WTC11 (cell line): ENCODE measurements around the gene DNAJC6. TPM values are rescaled to one million over a fixed set of nuclear protein-coding genes. Genes with fewer than 3 reads are reported as not detected.

Experiments used
- ATAC-seq: fragments of 200-7000 bp; cut with Tn5 transposase; 2 replicates; pipeline ENCODE4 v1.10.0; 2021; ENCODE audit warnings: mild to moderate bottlenecking, moderate library complexity
- CTCF ChIA-PET: fragments of 300-600 bp; sonication (Branson Sonifier 250); formaldehyde crosslinking; loops from one replicate; lab custom pipeline; 2021; ENCODE audit warnings: antibody characterized with exemption; lab: Charles Lee
- POLR2A ChIA-PET: fragments of 350-600 bp; sonication (Branson Sonifier 250); formaldehyde crosslinking; loops from one replicate; lab custom pipeline; 2021; ENCODE audit warnings: antibody characterized with exemption; lab: Charles Lee
- DNase-seq: peaks from one replicate; pipeline ENCODE4 v3.0.0; 2021; ENCODE audit warnings: low spot score
- H3K27ac Mint-ChIP-seq: 2 replicates; pipeline ENCODE4 v1.8.0; 2021; ENCODE audit warnings: mixed read lengths
- H3K27me3 Mint-ChIP-seq: 2 replicates; pipeline ENCODE4 v1.8.0; 2021; ENCODE audit warnings: low read depth, mild to moderate bottlenecking, moderate library complexity, mixed read lengths
- H3K36me3 Mint-ChIP-seq: 2 replicates; pipeline ENCODE4 v1.8.0; 2021; ENCODE audit warnings: mixed read lengths
- H3K4me1 Mint-ChIP-seq: 2 replicates; pipeline ENCODE4 v1.8.0; 2022; ENCODE audit warnings: mixed read lengths
- H3K4me3 Mint-ChIP-seq: 2 replicates; pipeline ENCODE4 v1.8.0; 2021; ENCODE audit warnings: mild to moderate bottlenecking, moderate library complexity, mixed read lengths
- H3K9me3 Mint-ChIP-seq: 2 replicates; pipeline ENCODE4 v1.8.0; 2021; ENCODE audit warnings: mixed read lengths
- AFF4 ChIP-seq: sonication (generic); formaldehyde crosslinking; IDR thresholded peaks from 2 replicates; pipeline ENCODE4 v1.8.1; 2023; ENCODE audit warnings: mild to moderate bottlenecking, missing genetic modification reagents, borderline replicate concordance
- ATF3 ChIP-seq: sonication (generic); formaldehyde crosslinking; conservative IDR thresholded peaks from 2 replicates; pipeline ENCODE4 v1.8.1; 2022; ENCODE audit warnings: mild to moderate bottlenecking, missing genetic modification reagents
- CREB1 ChIP-seq: sonication (generic); formaldehyde crosslinking; IDR thresholded peaks from 2 replicates; pipeline ENCODE4 v1.8.0; 2023; ENCODE audit warnings: mild to moderate bottlenecking, missing genetic modification reagents
- CREM ChIP-seq: sonication (generic); formaldehyde crosslinking; IDR thresholded peaks from 2 replicates; pipeline ENCODE4 v1.8.1; 2022; ENCODE audit warnings: mild to moderate bottlenecking, missing genetic modification reagents, moderate library complexity
- E2F5 ChIP-seq: sonication (generic); formaldehyde crosslinking; IDR thresholded peaks from 2 replicates; pipeline ENCODE4 v1.8.1; 2022; ENCODE audit warnings: mild to moderate bottlenecking, moderate library complexity, missing genetic modification reagents
- FOXP1 ChIP-seq: sonication (generic); formaldehyde crosslinking; IDR thresholded peaks from 2 replicates; pipeline ENCODE4 v1.8.0; 2022; ENCODE audit warnings: missing genetic modification reagents, mild to moderate bottlenecking, moderate library complexity, borderline replicate concordance
- HMGA2 ChIP-seq: fragments of 250-450 bp; sonication (Bioruptor Pico); IDR thresholded peaks from 2 replicates; pipeline ENCODE4 v1.4.0; 2021; ENCODE audit warnings: mild to moderate bottlenecking, moderate library complexity
- IRF2 ChIP-seq: sonication (generic); formaldehyde crosslinking; IDR thresholded peaks from 2 replicates; pipeline ENCODE4 v1.8.0; 2022; ENCODE audit warnings: low read depth, missing genetic modification reagents, borderline replicate concordance
- JUN ChIP-seq: sonication (generic); formaldehyde crosslinking; IDR thresholded peaks from 2 replicates; pipeline ENCODE4 v1.8.0; 2023; ENCODE audit warnings: mild to moderate bottlenecking, missing genetic modification reagents
- KAT7 ChIP-seq: sonication (generic); formaldehyde crosslinking; IDR thresholded peaks from 2 replicates; pipeline ENCODE4 v1.8.1; 2023; ENCODE audit warnings: missing genetic modification reagents, mild to moderate bottlenecking, borderline replicate concordance
- MXD4 ChIP-seq: fragments of 250-450 bp; sonication (Bioruptor Pico); IDR thresholded peaks from 2 replicates; pipeline ENCODE4 v1.8.0; 2021; ENCODE audit warnings: mild to moderate bottlenecking, moderate library complexity, borderline replicate concordance
- NR3C1 ChIP-seq: sonication (generic); formaldehyde crosslinking; conservative IDR thresholded peaks from 2 replicates; pipeline ENCODE4 v1.8.1; 2023; ENCODE audit warnings: low read depth, mild to moderate bottlenecking, missing genetic modification reagents
- PREB ChIP-seq: sonication (generic); formaldehyde crosslinking; IDR thresholded peaks from 2 replicates; pipeline ENCODE4 v1.8.1; 2022; ENCODE audit warnings: mild to moderate bottlenecking, missing genetic modification reagents, moderate library complexity, borderline replicate concordance
- RELA ChIP-seq: sonication (generic); formaldehyde crosslinking; IDR thresholded peaks from 2 replicates; pipeline ENCODE4 v1.8.1; 2022; ENCODE audit warnings: missing genetic modification reagents, mild to moderate bottlenecking, borderline replicate concordance
- ZBTB21 ChIP-seq: sonication (generic); formaldehyde crosslinking; IDR thresholded peaks from 2 replicates; pipeline ENCODE4 v1.8.1; 2023; ENCODE audit warnings: mild to moderate bottlenecking, missing genetic modification reagents, borderline replicate concordance
- ZMAT4 ChIP-seq: fragments of 250-450 bp; sonication (Bioruptor Pico); IDR thresholded peaks from 2 replicates; pipeline ENCODE4 v1.9.0; 2021; ENCODE audit warnings: mild to moderate bottlenecking
- ZNF121 ChIP-seq: sonication (generic); formaldehyde crosslinking; IDR thresholded peaks from 2 replicates; pipeline ENCODE4 v1.8.0; 2023; ENCODE audit warnings: missing genetic modification reagents
- ZNF219 ChIP-seq: sonication (generic); formaldehyde crosslinking; IDR thresholded peaks from 2 replicates; pipeline ENCODE4 v1.8.0; 2023; ENCODE audit warnings: missing genetic modification reagents, mild to moderate bottlenecking, borderline replicate concordance
- ZNF232 ChIP-seq: sonication (generic); formaldehyde crosslinking; IDR thresholded peaks from 2 replicates; pipeline ENCODE4 v1.8.0; 2022; ENCODE audit warnings: mild to moderate bottlenecking, missing genetic modification reagents
- ZNF281 ChIP-seq: sonication (generic); formaldehyde crosslinking; IDR thresholded peaks from 2 replicates; pipeline ENCODE4 v1.8.0; 2023; ENCODE audit warnings: mild to moderate bottlenecking, missing genetic modification reagents
- ZNF423 ChIP-seq: fragments of 250-450 bp; sonication (Bioruptor Pico); IDR thresholded peaks from 2 replicates; pipeline ENCODE4 v2.1.2; 2022; ENCODE audit warnings: mild to moderate bottlenecking, moderate library complexity
- ZNF671 ChIP-seq: fragments of 250-450 bp; sonication (Bioruptor Pico); IDR thresholded peaks from 2 replicates; pipeline ENCODE4 v1.8.0; 2021; ENCODE audit warnings: mild to moderate bottlenecking
- total RNA-seq: library from RNA; stranded (reverse); gene quantifications from 3 replicates; pipeline ENCODE4 v1.2.3, GENCODE V29; 2021

The DNAJC6 gene
- total RNA-seq, 1 experiment from 2014 or later = 9.1 TPM

- no peaks in the 10 kb centered on the region for H3K36me3 Mint-ChIP-seq
- H3K27ac Mint-ChIP-seq = peak overlapping the region; percentile 59; the same call in 1 of the 2 replicates
- ChIA-PET CTCF (interaction anchor here (1.0 to 3.1 kb wide), 8 partner anchors 12 to 409 kb away, joined by 3 to 28 read pairs (median 4); partner anchors contain the start of gene DNAJC6), POLR2A (interaction anchor here (0.6 to 1.7 kb wide), 3 partner anchors 141 to 1522 kb away, joined by 3 to 5 read pairs (median 4); partner anchors contain the start of genes LEPR and LEPROT)
- H3K27me3 Mint-ChIP-seq = no peaks in the 10 kb centered on the region; the same call in none of the 2 replicates
- H3K9me3 Mint-ChIP-seq = no peaks in the 10 kb centered on the region
- H3K4me1 Mint-ChIP-seq = peaks cover 65% of the 10 kb centered on the region
- no peak for TF ChIP-seq IRF2 (CRISPR knock-in tag)
- TF ChIP-seq ZNF281 = peak; percentile 24; the same call in 1 of the 2 replicates
- no peak for TF ChIP-seq FOXP1
- no peak for TF ChIP-seq ZNF232 (CRISPR knock-in tag)
- TF ChIP-seq AFF4 (CRISPR knock-in tag) = no peak
- no peak for TF ChIP-seq KAT7 (CRISPR knock-in tag)
- TF ChIP-seq ATF3 (CRISPR knock-in tag) = no peak
- TF ChIP-seq NR3C1 (CRISPR knock-in tag) = no peak
- no peak for TF ChIP-seq ZMAT4 (CRISPR knock-in tag)
- TF ChIP-seq JUN (CRISPR knock-in tag) = no peak
- no peak for TF ChIP-seq RELA
- TF ChIP-seq MXD4 (CRISPR knock-in tag) = no peak
- no peak for TF ChIP-seq E2F5
- TF ChIP-seq PREB (CRISPR knock-in tag) = no peak
- TF ChIP-seq ZNF219 (CRISPR knock-in tag) = no peak
- peak; percentile 67 for TF ChIP-seq HMGA2 (CRISPR knock-in tag)
- no peak for TF ChIP-seq CREM (CRISPR knock-in tag)
- no peak for TF ChIP-seq CREB1
- TF ChIP-seq ZNF423 (CRISPR knock-in tag) = peak; percentile 68
- no peak for TF ChIP-seq ZNF671 (CRISPR knock-in tag)
- TF ChIP-seq ZBTB21 = no peak
- no peak for TF ChIP-seq ZNF121 (CRISPR knock-in tag)
- peak overlapping the region; percentile 69 for H3K4me3 Mint-ChIP-seq
- DNase-seq (peak; percentile 18), ATAC-seq (peak; percentile 82)
Measured at GRCh38 chr1:65279070-65279779, 30.1 kb upstream of the DNAJC6 start.
